Type B pancreatic cell (in vitro differentiated cells): Measurements from ENCODE around the gene PRDM1. TPM values are rescaled to one million over a fixed set of nuclear protein-coding genes. Genes with fewer than 3 reads are reported as not detected.

Experiments
- DNase-seq: peaks from one replicate; pipeline ENCODE4 v3.0.0; 2021; ENCODE audit warnings: mixed read lengths; ENCODE audit not compliant: unreplicated experiment; ENCODE audit errors: extremely low spot score
- H3K27ac Mint-ChIP-seq: 2 replicates; pipeline ENCODE4 v1.8.0; 2021; ENCODE audit warnings: mild to moderate bottlenecking, mixed read lengths
- H3K27me3 Mint-ChIP-seq: 2 replicates; pipeline ENCODE4 v1.8.0; 2021; ENCODE audit warnings: mixed read lengths
- H3K36me3 Mint-ChIP-seq: 2 replicates; pipeline ENCODE4 v1.8.0; 2021; ENCODE audit warnings: mixed read lengths
- H3K4me1 Mint-ChIP-seq: one replicate; pipeline ENCODE4 v1.8.0; 2021; ENCODE audit warnings: mixed read lengths; ENCODE audit not compliant: unreplicated experiment
- H3K4me3 Mint-ChIP-seq: 2 replicates; pipeline ENCODE4 v1.8.0; 2021; ENCODE audit warnings: mild to moderate bottlenecking, mixed read lengths
- H3K9me3 Mint-ChIP-seq: 2 replicates; pipeline ENCODE4 v1.8.0; 2021; ENCODE audit warnings: mixed read lengths
- total RNA-seq: library from RNA; stranded (reverse); gene quantifications from 2 replicates; pipeline ENCODE4 v1.2.1, GENCODE V29; 2021; ENCODE audit warnings: low replicate concordance
- TF ChIP-seq, protein P1 (sequence below): fragments of 200-600 bp; sonication (generic); conservative IDR thresholded peaks from 2 replicates; pipeline ENCODE4 v1.5.0; 2021; ENCODE audit warnings: antibody characterized with exemption, mild to moderate bottlenecking

PRDM1 gene
- total RNA-seq, 1 donor from 2014 or later: 15.5 TPM

DNA sequence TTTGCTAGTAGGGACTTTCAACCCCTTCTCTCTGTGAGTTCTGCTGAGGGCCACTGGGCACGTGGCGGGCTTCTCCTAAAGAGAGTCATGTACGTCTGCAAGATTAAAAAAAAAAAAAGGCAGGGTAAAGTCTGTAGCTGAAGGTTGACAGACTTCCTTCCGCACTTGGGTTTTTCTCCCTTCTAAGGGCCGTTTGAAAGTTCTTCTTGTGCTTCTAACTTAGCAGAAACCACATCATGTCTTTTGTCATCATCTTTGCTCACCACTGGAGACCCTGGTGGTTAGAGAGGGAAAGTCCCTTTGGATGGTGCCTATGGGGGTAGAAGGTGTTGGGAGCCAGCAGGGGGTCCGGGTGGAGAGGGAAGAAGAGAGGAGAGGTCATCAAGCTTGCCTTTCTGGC, 31.4 kb downstream of the PRDM1 start:
- Mint-ChIP-seq H3K27me3 (no peaks in the 10 kb centered on the region), H3K27ac (no peak overlapping the region), H3K4me3 (no peak overlapping the region), H3K9me3 (peaks cover 11% of the 10 kb centered on the region), H3K36me3 (peaks cover 5% of the 10 kb centered on the region), H3K4me1 (peaks cover 15% of the 10 kb centered on the region)
- TF ChIP-seq, protein P1, sequence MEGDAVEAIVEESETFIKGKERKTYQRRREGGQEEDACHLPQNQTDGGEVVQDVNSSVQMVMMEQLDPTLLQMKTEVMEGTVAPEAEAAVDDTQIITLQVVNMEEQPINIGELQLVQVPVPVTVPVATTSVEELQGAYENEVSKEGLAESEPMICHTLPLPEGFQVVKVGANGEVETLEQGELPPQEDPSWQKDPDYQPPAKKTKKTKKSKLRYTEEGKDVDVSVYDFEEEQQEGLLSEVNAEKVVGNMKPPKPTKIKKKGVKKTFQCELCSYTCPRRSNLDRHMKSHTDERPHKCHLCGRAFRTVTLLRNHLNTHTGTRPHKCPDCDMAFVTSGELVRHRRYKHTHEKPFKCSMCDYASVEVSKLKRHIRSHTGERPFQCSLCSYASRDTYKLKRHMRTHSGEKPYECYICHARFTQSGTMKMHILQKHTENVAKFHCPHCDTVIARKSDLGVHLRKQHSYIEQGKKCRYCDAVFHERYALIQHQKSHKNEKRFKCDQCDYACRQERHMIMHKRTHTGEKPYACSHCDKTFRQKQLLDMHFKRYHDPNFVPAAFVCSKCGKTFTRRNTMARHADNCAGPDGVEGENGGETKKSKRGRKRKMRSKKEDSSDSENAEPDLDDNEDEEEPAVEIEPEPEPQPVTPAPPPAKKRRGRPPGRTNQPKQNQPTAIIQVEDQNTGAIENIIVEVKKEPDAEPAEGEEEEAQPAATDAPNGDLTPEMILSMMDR: no peak
- DNase-seq: no peak

DNA sequence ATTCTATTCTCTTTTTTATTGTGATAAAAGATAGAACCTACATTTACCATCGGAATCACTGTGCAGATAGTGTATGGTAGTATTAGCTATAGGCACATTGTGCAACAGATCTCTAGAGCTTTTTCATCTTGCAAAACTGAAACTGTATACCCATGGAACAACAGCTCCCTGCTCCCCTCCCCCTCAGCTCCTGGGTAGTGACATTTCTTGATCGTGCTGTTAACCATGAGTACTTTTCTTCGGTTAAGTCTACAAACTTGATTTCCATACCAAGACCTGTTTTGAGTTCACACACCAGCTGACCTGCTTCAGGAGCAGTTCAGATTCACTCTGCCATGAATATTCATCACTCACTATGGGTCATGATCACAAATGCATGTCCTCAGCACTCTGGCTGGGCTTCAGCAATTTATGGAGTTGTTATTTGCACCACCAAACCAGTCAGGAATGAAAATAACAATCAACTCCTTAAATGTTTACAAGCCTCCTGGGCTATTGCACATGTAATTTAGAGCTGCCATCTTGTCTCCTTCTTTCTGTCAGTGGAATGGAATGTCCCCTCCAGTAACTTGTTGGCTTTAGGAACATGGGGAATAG, 32.8 kb downstream of the PRDM1 start:
- TF ChIP-seq, protein P1: no peak
- H3K27me3 Mint-ChIP-seq: no peaks in the 10 kb centered on the region
- H3K4me3 Mint-ChIP-seq: peak overlapping the region; percentile 59
- H3K27ac Mint-ChIP-seq: peak overlapping the region; percentile 98
- peaks cover 14% of the 10 kb centered on the region for H3K4me1 Mint-ChIP-seq
- peaks cover 11% of the 10 kb centered on the region for H3K9me3 Mint-ChIP-seq
- H3K36me3 Mint-ChIP-seq: peaks cover 5% of the 10 kb centered on the region
- DNase-seq: no peak

DNA sequence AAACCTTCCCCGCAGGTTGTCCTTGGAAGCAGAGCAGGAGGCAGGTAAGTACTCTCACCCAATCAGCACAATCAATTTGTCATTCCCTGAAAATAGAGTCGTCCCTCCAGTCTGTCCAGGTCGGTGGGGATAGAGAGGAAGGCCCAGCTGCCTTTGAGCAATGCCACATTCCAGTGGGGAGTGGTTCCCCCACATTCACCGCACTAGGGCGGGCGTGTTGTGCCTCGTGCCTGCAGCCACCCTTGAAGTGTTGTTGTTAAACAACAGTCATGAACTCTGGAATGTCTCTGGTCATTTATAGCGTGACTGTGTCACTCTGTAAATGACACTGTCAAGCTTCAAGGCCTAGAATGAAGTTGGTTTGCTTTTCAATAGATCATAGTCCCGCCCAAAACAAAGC, 33.4 kb downstream of the PRDM1 start:
- Mint-ChIP-seq H3K27ac (peak overlapping the region; percentile 98), H3K27me3 (no peaks in the 10 kb centered on the region), H3K4me3 (peak overlapping the region; percentile 59), H3K9me3 (peaks cover 11% of the 10 kb centered on the region), H3K4me1 (peaks cover 14% of the 10 kb centered on the region), H3K36me3 (peaks cover 5% of the 10 kb centered on the region)
- TF ChIP-seq, protein P1: no peak
- no peak for DNase-seq

DNA sequence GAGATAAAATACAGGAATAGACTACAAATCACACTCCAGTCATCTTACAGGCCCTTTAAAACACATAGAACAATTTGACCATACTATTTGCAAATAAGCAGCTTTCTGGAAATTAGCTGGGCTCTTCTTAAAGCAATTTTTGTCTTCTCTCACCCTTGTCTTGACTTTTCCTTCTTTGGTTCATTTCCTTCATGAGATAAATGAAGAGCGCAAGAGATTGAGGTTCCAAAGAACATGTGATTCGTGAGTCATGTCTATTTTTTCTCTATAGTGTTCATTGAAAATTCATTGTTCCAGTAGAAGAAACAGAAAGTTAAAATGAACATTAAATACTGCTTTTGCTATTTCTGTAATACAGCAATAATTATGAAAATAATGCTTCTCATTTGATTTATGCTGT, 33.9 kb downstream of the PRDM1 start:
- DNase-seq: no peak
- Mint-ChIP-seq H3K36me3 (peaks cover 5% of the 10 kb centered on the region), H3K4me1 (peaks cover 14% of the 10 kb centered on the region), H3K27ac (peak overlapping the region; percentile 98), H3K27me3 (no peaks in the 10 kb centered on the region), H3K9me3 (peaks cover 11% of the 10 kb centered on the region), H3K4me3 (peak overlapping the region; percentile 59)
- TF ChIP-seq, protein P1: no peak

DNA sequence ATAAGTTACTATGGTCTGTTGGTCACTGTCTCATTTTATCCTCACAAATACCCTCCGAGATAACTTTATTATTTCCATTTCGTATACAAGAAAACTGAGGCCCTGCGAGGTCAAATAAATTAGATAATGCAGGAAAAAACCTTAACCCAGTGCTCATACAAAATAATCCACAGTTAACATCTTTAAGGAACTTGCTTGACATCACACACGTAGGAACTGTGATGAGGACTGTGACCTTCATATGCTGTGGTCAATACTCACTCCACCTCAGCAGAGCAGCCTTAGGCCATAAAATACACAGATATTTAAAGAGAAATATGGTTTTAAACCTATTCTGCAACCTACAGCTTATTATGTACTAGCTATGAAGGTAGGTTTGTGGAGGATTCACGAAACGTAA, 34.3 kb downstream of the PRDM1 start:
- Mint-ChIP-seq H3K9me3 (peaks cover 11% of the 10 kb centered on the region), H3K36me3 (peaks cover 5% of the 10 kb centered on the region), H3K27ac (peak overlapping the region; percentile 98), H3K4me3 (peak overlapping the region; percentile 59), H3K27me3 (no peaks in the 10 kb centered on the region), H3K4me1 (peaks cover 14% of the 10 kb centered on the region)
- TF ChIP-seq, protein P1: no peak
- DNase-seq: no peak
